Suprapubic skin (tissue), 4 donors: Measurements from ENCODE around the gene HSPBAP1. TPM values are rescaled to one million over a fixed set of nuclear protein-coding genes. Genes with fewer than 3 reads are reported as not detected.

Experiments
- DNase-seq, 2 donors: peaks; one replicate each; pipeline ENCODE4 v3.0.0-alpha.2; 2019; ENCODE audit warnings: low spot score in 2 of 2
- H3K27ac ChIP-seq: fragments of 200-600 bp; sonication (generic); one replicate; pipeline ENCODE4 v1.5.1; 2019
- H3K27me3 ChIP-seq: fragments of 200-600 bp; sonication (generic); one replicate; pipeline ENCODE4 v1.5.1; 2019
- H3K36me3 ChIP-seq: fragments of 200-600 bp; sonication (generic); one replicate; pipeline ENCODE4 v1.5.1; 2019
- H3K4me1 ChIP-seq: fragments of 200-600 bp; sonication (generic); one replicate; pipeline ENCODE4 v1.5.1; 2019
- H3K4me3 ChIP-seq: fragments of 200-600 bp; sonication (generic); one replicate; pipeline ENCODE4 v1.5.1; 2019; ENCODE audit warnings: mild to moderate bottlenecking
- H3K9me3 ChIP-seq: fragments of 200-600 bp; sonication (generic); one replicate; pipeline ENCODE4 v1.5.1; 2019
- EP300 ChIP-seq: sonication (generic); formaldehyde crosslinking; IDR thresholded peaks from one replicate; pipeline ENCODE4 v1.6.1; 2017; ENCODE audit warnings: antibody characterized with exemption
- POLR2A ChIP-seq, 2 donors: fragments of 450-650 bp; IDR thresholded peaks; one replicate each; pipeline ENCODE4 v1.6.1; 2017; ENCODE audit warnings: antibody characterized with exemption in 2 of 2, mild to moderate bottlenecking in 2 of 2, moderate library complexity in 2 of 2
- POLR2AphosphoS5 ChIP-seq, 3 donors: sonication (generic); formaldehyde crosslinking; IDR thresholded peaks; one replicate each; pipeline ENCODE4 v1.6.1; 2017; ENCODE audit warnings: antibody characterized with exemption in 3 of 3
- WGBS: methylation state at CpG from one replicate; pipeline ENCODE4 v1.1.5; 2018; 5-methylcytosine and 5-hydroxymethylcytosine counted together
- total RNA-seq, 4 donors: library from RNA; depleted of rRNA; stranded (reverse); fragments of >200 nt; gene quantifications; one replicate each; pipeline ENCODE4 v1.1.0, GENCODE V29; 2016
- TF ChIP-seq, protein P1 (sequence below), 2 donors: fragments of 200-600 bp in 1 of 2; fragments of 450-650 bp in 1 of 2; sonication (generic) in 1 of 2; IDR thresholded peaks; one replicate each; pipeline ENCODE4 v1.5.1; 2016 to 2019; ENCODE audit warnings: antibody characterized with exemption in 2 of 2, mild to moderate bottlenecking in 1 of 2, moderate library complexity in 1 of 2

The HSPBAP1 gene
- total RNA-seq, 4 donors from 2014 or later, result 8.8 to 32.8 (median 15.7) TPM

- no peak overlapping the region for H3K4me3 ChIP-seq
- H3K36me3 ChIP-seq, result peaks cover 31% of the 10 kb centered on the region
- no peaks in the 10 kb centered on the region for H3K4me1 ChIP-seq
- H3K27me3 ChIP-seq, result no peaks in the 10 kb centered on the region
- no peak overlapping the region for H3K27ac ChIP-seq
- TF ChIP-seq EP300 (no peak), POLR2AphosphoS5 (IDR thresholded peaks at IDR 0.05) (no peak), POLR2A (IDR thresholded peaks at IDR 0.05) (no peak)
- TF ChIP-seq, protein P1, sequence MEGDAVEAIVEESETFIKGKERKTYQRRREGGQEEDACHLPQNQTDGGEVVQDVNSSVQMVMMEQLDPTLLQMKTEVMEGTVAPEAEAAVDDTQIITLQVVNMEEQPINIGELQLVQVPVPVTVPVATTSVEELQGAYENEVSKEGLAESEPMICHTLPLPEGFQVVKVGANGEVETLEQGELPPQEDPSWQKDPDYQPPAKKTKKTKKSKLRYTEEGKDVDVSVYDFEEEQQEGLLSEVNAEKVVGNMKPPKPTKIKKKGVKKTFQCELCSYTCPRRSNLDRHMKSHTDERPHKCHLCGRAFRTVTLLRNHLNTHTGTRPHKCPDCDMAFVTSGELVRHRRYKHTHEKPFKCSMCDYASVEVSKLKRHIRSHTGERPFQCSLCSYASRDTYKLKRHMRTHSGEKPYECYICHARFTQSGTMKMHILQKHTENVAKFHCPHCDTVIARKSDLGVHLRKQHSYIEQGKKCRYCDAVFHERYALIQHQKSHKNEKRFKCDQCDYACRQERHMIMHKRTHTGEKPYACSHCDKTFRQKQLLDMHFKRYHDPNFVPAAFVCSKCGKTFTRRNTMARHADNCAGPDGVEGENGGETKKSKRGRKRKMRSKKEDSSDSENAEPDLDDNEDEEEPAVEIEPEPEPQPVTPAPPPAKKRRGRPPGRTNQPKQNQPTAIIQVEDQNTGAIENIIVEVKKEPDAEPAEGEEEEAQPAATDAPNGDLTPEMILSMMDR (IDR thresholded peaks at IDR 0.05), result no peak
- no peak for DNase-seq
- H3K9me3 ChIP-seq, result no peaks in the 10 kb centered on the region
- WGBS, result 86% methylated on average over 7 of the region's 7 CpGs
Measured at GRCh38 chr3:122824465-122825381, 31.1 kb upstream of the HSPBAP1 start.

DNA sequence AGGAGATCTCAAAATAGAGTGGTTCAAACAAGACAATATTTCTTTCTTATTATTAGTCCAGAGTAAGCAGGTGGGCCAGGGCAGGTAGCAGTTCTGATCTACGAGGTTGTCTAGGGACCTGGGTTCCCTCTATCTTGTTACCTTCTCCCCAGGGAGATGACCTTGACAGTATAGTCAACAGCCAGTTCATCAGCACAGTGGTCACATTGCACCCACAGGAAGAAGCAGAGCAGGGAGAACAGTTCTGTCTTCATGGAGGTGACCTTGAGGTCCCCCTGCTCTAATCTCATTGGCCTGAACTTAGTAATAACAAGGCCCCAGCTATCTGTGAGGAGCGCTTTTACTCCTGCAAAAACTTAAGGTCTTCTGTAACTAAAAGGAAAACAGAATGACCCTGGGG is 23.0 kb upstream of the HSPBAP1 start:
- Histone ChIP-seq H3K36me3 (peaks cover 8% of the 10 kb centered on the region), H3K27me3 (no peaks in the 10 kb centered on the region), H3K27ac (no peak overlapping the region), H3K9me3 (no peaks in the 10 kb centered on the region), H3K4me3 (no peak overlapping the region), H3K4me1 (no peaks in the 10 kb centered on the region)
- WGBS, result 93% methylated on average over 2 of the region's 2 CpGs
- DNase-seq, result no peak
- TF ChIP-seq, protein P1 (IDR thresholded peaks at IDR 0.05), result no peak
- no peak for TF ChIP-seq POLR2AphosphoS5 (IDR thresholded peaks at IDR 0.05)
- TF ChIP-seq EP300, result no peak
- TF ChIP-seq POLR2A (IDR thresholded peaks at IDR 0.05), result no peak

DNA sequence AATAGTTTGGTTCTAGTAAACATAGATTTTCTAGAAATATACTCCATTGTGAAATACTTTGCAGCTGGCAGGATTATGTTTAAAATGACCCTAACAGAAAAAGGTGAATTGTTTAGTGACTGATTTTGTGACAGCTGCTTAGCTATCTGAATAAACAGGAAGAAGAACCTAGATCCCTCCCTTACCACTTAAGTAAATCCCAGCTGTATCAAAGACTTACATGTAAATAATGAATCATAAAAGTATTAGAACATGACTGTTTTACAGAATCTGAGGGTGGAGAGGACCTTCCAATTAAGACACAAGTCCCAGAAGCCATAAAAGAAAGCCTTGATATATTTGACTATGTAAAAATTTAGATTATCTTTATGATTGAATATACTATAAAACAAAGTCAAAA is 17.1 kb upstream of the HSPBAP1 start:
- H3K4me1 ChIP-seq, result no peaks in the 10 kb centered on the region
- H3K27me3 ChIP-seq, result no peaks in the 10 kb centered on the region
- peaks cover 20% of the 10 kb centered on the region for H3K36me3 ChIP-seq
- H3K9me3 ChIP-seq, result no peaks in the 10 kb centered on the region
- H3K4me3 ChIP-seq, result no peak overlapping the region
- no peak overlapping the region for H3K27ac ChIP-seq
- no peak for DNase-seq
- no peak for TF ChIP-seq EP300
- TF ChIP-seq, protein P1 (IDR thresholded peaks at IDR 0.05), result no peak
- TF ChIP-seq POLR2A (IDR thresholded peaks at IDR 0.05), result no peak
- no peak for TF ChIP-seq POLR2AphosphoS5 (IDR thresholded peaks at IDR 0.05)

DNA sequence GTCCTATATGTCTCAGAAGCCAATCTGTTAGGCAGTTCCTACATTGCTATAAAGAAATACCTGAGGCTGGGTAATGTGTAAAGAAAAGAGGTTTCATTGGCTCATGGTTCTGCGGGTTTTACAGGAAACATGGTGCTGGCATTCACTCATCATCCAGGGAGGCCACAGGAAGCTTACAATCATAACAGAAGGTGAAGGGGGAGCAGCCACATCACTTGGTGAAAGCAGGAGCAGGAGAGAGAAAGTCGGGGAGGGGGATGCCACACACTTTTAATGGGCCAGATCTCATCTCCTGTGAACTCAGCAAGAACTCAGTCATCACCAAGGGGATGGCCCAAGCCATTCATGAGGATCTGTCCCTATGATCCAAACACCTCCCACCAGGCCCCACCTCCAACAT is 10.3 kb upstream of the HSPBAP1 start:
- no peak for TF ChIP-seq EP300
- TF ChIP-seq POLR2AphosphoS5 (IDR thresholded peaks at IDR 0.05), result no peak
- TF ChIP-seq POLR2A (IDR thresholded peaks at IDR 0.05), result no peak
- TF ChIP-seq, protein P1 (IDR thresholded peaks at IDR 0.05), result no peak
- Histone ChIP-seq H3K4me1 (peaks cover 32% of the 10 kb centered on the region), H3K27ac (no peak overlapping the region), H3K36me3 (peaks cover 4% of the 10 kb centered on the region), H3K4me3 (no peak overlapping the region), H3K9me3 (no peaks in the 10 kb centered on the region), H3K27me3 (no peaks in the 10 kb centered on the region)
- 83% methylated on average over 2 of the region's 2 CpGs for WGBS
- no peak for DNase-seq

DNA sequence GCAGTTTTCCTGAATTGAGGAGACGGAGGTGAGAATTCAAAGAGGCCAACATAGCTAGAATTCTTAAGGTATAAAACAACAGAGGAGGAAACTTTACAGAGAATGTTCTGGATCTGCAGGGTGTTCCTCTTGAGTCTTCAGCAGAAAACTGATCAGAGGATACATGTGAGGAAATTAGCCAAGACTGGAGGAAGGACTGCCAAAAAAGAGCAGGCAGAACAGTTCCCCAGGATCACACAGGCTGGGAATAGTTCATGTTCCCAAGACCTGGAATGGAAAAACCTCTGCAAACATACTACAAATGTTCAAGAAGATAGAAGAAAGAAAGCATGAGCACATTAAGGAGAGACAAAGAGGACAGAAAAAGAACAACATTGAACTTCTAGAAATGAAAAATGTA is 8.7 kb upstream of the HSPBAP1 start:
- no peak overlapping the region for H3K4me3 ChIP-seq
- no peak for TF ChIP-seq POLR2A (IDR thresholded peaks at IDR 0.05)
- DNase-seq, result no peak
- no peaks in the 10 kb centered on the region for H3K27me3 ChIP-seq
- 88% methylated on average over 1 of the region's 1 CpG for WGBS
- no peaks in the 10 kb centered on the region for H3K9me3 ChIP-seq
- H3K4me1 ChIP-seq, result peaks cover 35% of the 10 kb centered on the region
- no peaks in the 10 kb centered on the region for H3K36me3 ChIP-seq
- no peak overlapping the region for H3K27ac ChIP-seq
